Neural progenitor cell (in vitro differentiated cells): ENCODE measurements around the gene PPP5C.

Source experiments
- EZH2 ChIP-seq: fragments of 200-600 bp; sonication (generic); IDR thresholded peaks from 2 replicates; pipeline ENCODE4 v1.6.1; 2017; ENCODE audit warnings: antibody characterized with exemption, mild to moderate bottlenecking, moderate library complexity
- EZH2phosphoT487 ChIP-seq: fragments of 200-600 bp; sonication (generic); IDR thresholded peaks from 2 replicates; pipeline ENCODE4 v1.6.1; 2017; ENCODE audit warnings: antibody characterized with exemption
- TF ChIP-seq, protein P1 (sequence below): fragments of 200-600 bp; sonication (generic); IDR thresholded peaks from 2 replicates; pipeline ENCODE4 v1.5.1; 2017; ENCODE audit warnings: antibody characterized with exemption, mild to moderate bottlenecking

DNA sequence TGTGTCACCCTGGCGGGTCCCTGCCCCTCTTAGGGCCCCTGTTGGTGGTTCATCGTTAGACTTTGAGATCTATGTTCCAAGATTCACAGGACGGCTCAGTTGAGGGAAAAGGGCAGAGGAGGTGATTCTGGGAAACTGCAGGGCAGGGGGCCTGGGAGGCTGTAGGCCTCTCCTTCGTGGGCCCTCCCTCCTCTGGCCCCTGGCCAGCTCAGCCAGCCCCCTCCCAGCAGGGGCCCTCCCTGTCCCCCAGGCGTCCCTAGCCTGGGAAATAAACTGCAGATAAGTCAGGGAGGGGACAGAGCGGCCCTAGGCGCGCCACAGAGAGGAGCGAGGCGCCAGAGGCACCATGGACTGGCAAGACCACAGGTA lies 43.6 kb upstream of the PPP5C start:
- TF ChIP-seq, protein P1, sequence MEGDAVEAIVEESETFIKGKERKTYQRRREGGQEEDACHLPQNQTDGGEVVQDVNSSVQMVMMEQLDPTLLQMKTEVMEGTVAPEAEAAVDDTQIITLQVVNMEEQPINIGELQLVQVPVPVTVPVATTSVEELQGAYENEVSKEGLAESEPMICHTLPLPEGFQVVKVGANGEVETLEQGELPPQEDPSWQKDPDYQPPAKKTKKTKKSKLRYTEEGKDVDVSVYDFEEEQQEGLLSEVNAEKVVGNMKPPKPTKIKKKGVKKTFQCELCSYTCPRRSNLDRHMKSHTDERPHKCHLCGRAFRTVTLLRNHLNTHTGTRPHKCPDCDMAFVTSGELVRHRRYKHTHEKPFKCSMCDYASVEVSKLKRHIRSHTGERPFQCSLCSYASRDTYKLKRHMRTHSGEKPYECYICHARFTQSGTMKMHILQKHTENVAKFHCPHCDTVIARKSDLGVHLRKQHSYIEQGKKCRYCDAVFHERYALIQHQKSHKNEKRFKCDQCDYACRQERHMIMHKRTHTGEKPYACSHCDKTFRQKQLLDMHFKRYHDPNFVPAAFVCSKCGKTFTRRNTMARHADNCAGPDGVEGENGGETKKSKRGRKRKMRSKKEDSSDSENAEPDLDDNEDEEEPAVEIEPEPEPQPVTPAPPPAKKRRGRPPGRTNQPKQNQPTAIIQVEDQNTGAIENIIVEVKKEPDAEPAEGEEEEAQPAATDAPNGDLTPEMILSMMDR, result no peak
- TF ChIP-seq EZH2 (no peak), EZH2phosphoT487 (no peak)
